Duodenal mucosa (tissue), 2 donors: ENCODE data around the gene FRG2B.
"Not testable (repeated sequence)": the region's sequence is repeated elsewhere in the genome, so short reads cannot be mapped to it uniquely, and the experiment has no call there.

ENCODE experiments used
- H3K27ac ChIP-seq: one replicate; pipeline ENCODE4 v1.7.0; 2013; ENCODE audit warnings: low read depth, low read length
- H3K27me3 ChIP-seq, 2 donors: one replicate each; pipeline ENCODE4 v1.7.0; 2013; ENCODE audit warnings: low read length in 2 of 2, control low read depth in 1 of 2; ENCODE audit not compliant: insufficient read depth in 2 of 2, control insufficient read depth in 1 of 2
- H3K36me3 ChIP-seq, 2 donors: one replicate each; pipeline ENCODE4 v1.7.0; 2013; ENCODE audit warnings: low read length in 2 of 2, control low read depth in 1 of 2; ENCODE audit not compliant: insufficient read depth in 2 of 2, control insufficient read depth in 1 of 2
- H3K4me1 ChIP-seq, 2 donors: one replicate each; pipeline ENCODE4 v1.7.0; 2013; ENCODE audit warnings: low read length in 2 of 2, control low read depth in 1 of 2; ENCODE audit not compliant: insufficient read depth in 2 of 2, control insufficient read depth in 1 of 2
- H3K4me3 ChIP-seq, 2 donors: one replicate each; pipeline ENCODE4 v1.7.0; 2013; ENCODE audit warnings: low read length in 2 of 2, low read depth in 1 of 2
- H3K9ac ChIP-seq, 2 donors: one replicate each; pipeline ENCODE4 v1.7.0; 2013; ENCODE audit warnings: low read length in 2 of 2, low read depth in 1 of 2
- H3K9me3 ChIP-seq, 2 donors: one replicate each; pipeline ENCODE4 v1.7.0; 2013; ENCODE audit warnings: low read length in 2 of 2, control low read depth in 1 of 2; ENCODE audit not compliant: control insufficient read depth in 1 of 2

FRG2B gene

DNA sequence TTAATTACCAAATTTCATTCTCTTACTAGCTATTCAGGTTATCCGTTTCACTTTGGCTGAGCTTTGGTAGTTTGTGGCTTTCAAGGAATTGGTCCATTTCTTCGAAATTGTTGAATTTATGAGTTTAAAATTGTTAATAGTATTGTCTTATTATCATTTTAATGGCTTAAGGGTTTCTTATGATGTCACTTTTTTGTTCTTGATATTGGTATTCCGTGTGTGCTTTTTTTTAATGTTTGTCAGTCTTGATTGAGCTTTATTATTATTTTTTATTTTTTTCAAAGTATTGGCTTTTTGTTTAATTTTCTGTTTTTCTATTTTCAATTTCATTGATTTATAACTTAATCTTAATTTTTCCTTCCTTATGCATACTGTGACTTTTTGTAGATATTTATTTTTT lies 25.9 kb downstream of the FRG2B start:
- H3K4me3 ChIP-seq, result no peak overlapping the region
- no peaks in the 10 kb centered on the region for H3K9me3 ChIP-seq
- no peaks in the 10 kb centered on the region for H3K36me3 ChIP-seq
- peaks cover 0 to 8% of the 10 kb centered on the region in 2 donors for H3K27me3 ChIP-seq
- no peaks in the 10 kb centered on the region for H3K4me1 ChIP-seq
- H3K9ac ChIP-seq, result no peak overlapping the region
- no peak overlapping the region for H3K27ac ChIP-seq

DNA sequence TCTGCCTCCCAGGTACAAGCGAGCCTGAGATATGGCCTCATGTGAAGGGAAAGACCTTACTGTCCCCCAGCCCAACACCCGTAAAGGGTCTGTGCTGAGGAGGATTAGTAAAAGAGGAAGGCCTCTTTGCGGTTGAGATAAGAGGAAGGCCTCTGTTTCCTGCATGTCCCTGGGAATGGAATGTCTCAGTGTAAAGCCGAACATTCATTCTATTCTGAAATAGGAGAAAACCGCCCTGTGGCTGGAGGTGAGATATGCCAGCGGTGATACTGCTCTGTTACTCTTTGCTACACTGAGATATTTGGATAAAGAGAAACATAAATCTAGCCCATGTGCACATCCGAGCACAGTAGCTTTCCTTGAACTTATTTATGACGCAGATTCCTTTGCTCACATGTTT lies 26.7 kb downstream of the FRG2B start:
- not testable (repeated sequence) for H3K4me3 ChIP-seq, H3K9me3 ChIP-seq, H3K4me1 ChIP-seq, H3K27ac ChIP-seq, H3K27me3 ChIP-seq, H3K9ac ChIP-seq, H3K36me3 ChIP-seq

DNA sequence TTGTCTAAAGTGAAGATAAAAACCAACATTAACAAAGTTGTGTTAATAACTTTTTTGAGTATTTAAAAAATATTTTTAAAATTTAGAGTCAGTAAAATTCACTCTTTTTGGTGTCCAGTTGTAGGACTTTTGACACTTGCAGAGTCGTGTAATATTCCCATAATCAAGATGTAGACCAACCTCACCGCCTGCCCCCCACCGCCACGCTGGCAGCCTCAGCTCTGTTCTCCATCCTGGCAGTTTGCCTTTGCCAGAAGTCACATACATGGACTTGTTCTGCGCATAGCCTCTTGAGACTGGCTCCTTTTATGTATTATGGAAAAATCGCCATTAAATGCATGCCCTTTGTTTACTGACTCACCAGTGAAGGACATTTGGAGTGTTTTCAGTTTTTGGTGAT lies 33.9 kb downstream of the FRG2B start:
- H3K4me1 ChIP-seq, result no peaks in the 10 kb centered on the region
- no peaks in the 10 kb centered on the region for H3K36me3 ChIP-seq
- H3K9ac ChIP-seq, result no peak overlapping the region
- H3K4me3 ChIP-seq, result no peak overlapping the region
- no peaks in the 10 kb centered on the region for H3K9me3 ChIP-seq
- H3K27ac ChIP-seq, result no peak overlapping the region
- peaks cover 0 to 4% of the 10 kb centered on the region in 2 donors for H3K27me3 ChIP-seq

DNA sequence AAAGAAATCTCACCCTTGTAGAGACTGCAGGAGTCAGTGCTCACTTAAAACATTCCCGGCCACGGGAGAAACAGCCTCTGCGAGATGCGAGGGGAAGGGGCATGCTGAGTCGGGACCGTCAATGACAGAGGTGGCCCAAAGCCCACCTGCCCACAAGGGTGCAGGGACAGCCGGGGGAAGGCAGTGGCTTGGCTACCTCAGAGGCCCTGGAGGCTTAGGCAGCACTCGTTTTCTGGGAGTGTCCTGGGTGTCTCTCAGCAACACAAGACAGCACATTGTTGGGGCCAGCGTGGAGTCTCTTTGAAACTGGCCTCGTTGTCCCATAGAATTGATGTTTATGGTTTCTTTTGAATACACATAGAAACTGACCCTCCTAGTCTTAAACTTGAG lies 35.6 kb downstream of the FRG2B start:
- H3K4me1 ChIP-seq, result no peaks in the 10 kb centered on the region
- H3K27me3 ChIP-seq, result peaks cover 0 to 4% of the 10 kb centered on the region in 2 donors
- no peak overlapping the region for H3K4me3 ChIP-seq
- H3K27ac ChIP-seq, result no peak overlapping the region
- H3K9ac ChIP-seq, result no peak overlapping the region
- H3K9me3 ChIP-seq, result no peaks in the 10 kb centered on the region
- no peaks in the 10 kb centered on the region for H3K36me3 ChIP-seq

DNA sequence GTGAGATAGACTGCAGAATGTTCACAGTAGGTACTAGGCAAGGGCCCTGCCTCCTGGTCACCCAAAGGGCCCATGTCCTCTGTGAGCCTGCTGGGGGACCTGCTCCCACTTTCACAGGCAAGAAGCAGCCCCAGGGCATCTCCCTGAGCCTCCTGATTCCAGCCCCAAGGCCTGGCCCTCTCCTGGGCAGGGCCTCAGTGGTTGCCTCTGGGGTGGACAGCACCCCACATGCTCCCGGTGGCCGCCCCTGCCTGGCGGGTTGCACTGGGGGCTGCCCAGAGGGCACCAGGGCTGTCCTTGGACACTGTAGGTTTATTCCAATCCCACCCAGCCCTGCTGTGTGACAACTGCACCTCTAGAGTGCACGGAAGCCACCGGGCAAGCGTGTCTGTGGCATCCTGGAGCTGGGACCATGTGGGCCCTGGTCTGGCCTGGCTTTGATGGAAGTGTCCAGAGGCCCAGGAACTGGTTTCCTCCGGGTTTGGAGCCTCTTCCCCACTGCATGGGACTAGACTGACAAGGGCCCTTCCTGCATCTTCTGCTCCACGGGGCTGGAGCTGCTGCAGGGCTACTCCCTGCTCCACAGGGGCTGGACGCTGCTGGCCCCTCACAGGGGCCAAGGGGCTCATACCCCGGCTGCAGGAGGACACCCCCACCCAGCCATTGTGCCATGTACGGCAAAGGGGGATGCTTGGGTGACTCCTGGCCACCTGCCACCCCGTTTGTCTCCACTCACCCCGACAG lies 36.2 kb downstream of the FRG2B start:
- no peaks in the 10 kb centered on the region for H3K4me1 ChIP-seq
- no peak overlapping the region for H3K4me3 ChIP-seq
- H3K9ac ChIP-seq, result no peak overlapping the region
- no peaks in the 10 kb centered on the region for H3K36me3 ChIP-seq
- H3K9me3 ChIP-seq, result no peaks in the 10 kb centered on the region
- no peak overlapping the region for H3K27ac ChIP-seq
- peaks cover 0 to 4% of the 10 kb centered on the region in 2 donors for H3K27me3 ChIP-seq

DNA sequence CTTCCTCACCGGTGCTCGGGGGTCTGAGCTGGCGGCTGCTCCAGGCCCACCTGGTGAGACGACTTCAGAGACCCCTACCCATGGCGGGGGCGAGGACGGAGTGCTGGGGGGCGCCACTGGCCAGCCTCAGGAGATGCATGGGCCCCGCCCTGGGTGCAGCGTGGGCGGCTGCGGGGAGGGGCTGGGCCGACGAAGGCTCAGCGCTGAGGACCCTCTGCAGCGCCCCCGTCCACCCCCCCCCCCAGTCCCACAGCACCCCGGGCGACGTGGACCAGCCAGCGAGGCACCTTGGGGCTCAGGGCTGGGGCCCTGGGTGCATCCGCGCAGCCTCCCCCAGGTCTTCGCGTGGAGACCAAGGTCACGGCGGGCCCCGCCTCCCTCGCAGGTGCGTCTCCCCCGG lies 49.6 kb downstream of the FRG2B start:
- not testable (repeated sequence) for H3K4me3 ChIP-seq, H3K36me3 ChIP-seq, H3K4me1 ChIP-seq, H3K27ac ChIP-seq, H3K9ac ChIP-seq, H3K27me3 ChIP-seq, H3K9me3 ChIP-seq
